Psoas muscle (tissue), 8 donors: ENCODE measurements around the gene PGBD5. TPM values are rescaled to one million over a fixed set of nuclear protein-coding genes. Genes with fewer than 3 reads are reported as not detected.

Source experiments
- ATAC-seq, 4 donors: fragments of 200-7000 bp; cut with Tn5 transposase; one replicate each; pipeline ENCODE4 v1.9.1; 2020; ENCODE audit warnings: moderate library complexity in 3 of 4, mild to moderate bottlenecking in 2 of 4
- DNase-seq, 2 donors: peaks; one replicate each; pipeline ENCODE4 v3.0.0-alpha.2; 2020
- H3K27ac ChIP-seq: fragments of 200-600 bp; one replicate; pipeline ENCODE4 v1.8.0; 2022
- H3K27me3 ChIP-seq, 3 donors: fragments of 200-600 bp in 1 of 3; one replicate each; pipeline versions ENCODE4 v1.6.1 to v1.8.0; 2013 to 2022; ENCODE audit warnings: low read length in 2 of 3, mild to moderate bottlenecking in 2 of 3, moderate library complexity in 1 of 3; ENCODE audit not compliant: insufficient read depth in 3 of 3
- H3K36me3 ChIP-seq, 2 donors: fragments of 200-600 bp in 1 of 2; one replicate each; pipeline versions ENCODE4 v1.6.1 to v1.8.0; 2013 to 2022; ENCODE audit warnings: low read depth in 1 of 2, mild to moderate bottlenecking in 1 of 2, moderate library complexity in 1 of 2; ENCODE audit not compliant: insufficient read depth in 1 of 2
- H3K4me1 ChIP-seq: fragments of 200-600 bp; one replicate; pipeline ENCODE4 v1.8.0; 2022
- H3K4me3 ChIP-seq: fragments of 200-600 bp; one replicate; pipeline ENCODE4 v1.8.0; 2022; ENCODE audit warnings: mild to moderate bottlenecking
- H3K9me3 ChIP-seq: fragments of 200-600 bp; one replicate; pipeline ENCODE4 v1.8.0; 2022
- WGBS, 3 donors: extraction: QIAGEN DNeasy Blood & Tissue Kit; methylation state at CpG; one replicate each; pipeline versions ENCODE4 v1.1.6 to v1.1.7; 2013; 5-methylcytosine and 5-hydroxymethylcytosine counted together
- intact Hi-C, 2 donors: fragments of 100-400 bp; cut with DNase I; formaldehyde crosslinking; loops; one replicate each; pipeline versions ENCODE4 v1.11.0 to v1.14.2; 2022
- polyA plus RNA-seq, 3 donors: library from polyadenylated mRNA; stranded (reverse); fragments of 200-250 nt; gene quantifications; one replicate each; pipeline ENCODE4 v1.2.3, GENCODE V29; 2013
- total RNA-seq, 4 donors: library from RNA; stranded (reverse); fragmentation: NEBNext Ultra II Directional in 2 of 4; extraction: Animal tissue kit (Norgen Biotek cat#: 25700) in 2 of 4; gene quantifications; one replicate each; pipeline versions ENCODE4 v1.2.1 to v1.2.4, GENCODE V29; 2021 to 2023
- TF ChIP-seq, protein P1 (sequence below): fragments of 200-600 bp; IDR thresholded peaks from one replicate; pipeline ENCODE4 v1.8.0; 2022; ENCODE audit warnings: antibody characterized with exemption
- donor health status: healthy with polysubstance abuse.
- donor health status: DM: no; HTN: no; CAD: no; lungs with moderate emphysema.
- donor health status: Bipolar disorder and iron deficiency.
- donor health status: healthy.
- donor health status: DM: yes; HTN: yes; CAD: no.
- donor health status: DM: no; HTN: no; CAD: no.
- donor health status: DM: no; HTN: no; CAD: no.
- donor health status: DM: yes; HTN: yes; CAD: no.

PGBD5 gene
- total and polyA plus RNA-seq, 7 donors = 2.1 to 9.8 (median 4.5) TPM

GRCh38 chr1:230301322-230301721 is 124.8 kb downstream of the PGBD5 start:
- Histone ChIP-seq H3K36me3 (no peaks in the 10 kb centered on the region), H3K4me1 (peaks cover 28% of the 10 kb centered on the region), H3K9me3 (no peaks in the 10 kb centered on the region), H3K4me3 (no peak overlapping the region), H3K27ac (no peak overlapping the region), H3K27me3 (no peaks in the 10 kb centered on the region)
- intact Hi-C loops = loop anchor here (10.0 kb wide), 2 partner anchors 317 to 417 kb away; no protein-coding TSS in a partner anchor
- ATAC-seq = no peak
- TF ChIP-seq, protein P1, sequence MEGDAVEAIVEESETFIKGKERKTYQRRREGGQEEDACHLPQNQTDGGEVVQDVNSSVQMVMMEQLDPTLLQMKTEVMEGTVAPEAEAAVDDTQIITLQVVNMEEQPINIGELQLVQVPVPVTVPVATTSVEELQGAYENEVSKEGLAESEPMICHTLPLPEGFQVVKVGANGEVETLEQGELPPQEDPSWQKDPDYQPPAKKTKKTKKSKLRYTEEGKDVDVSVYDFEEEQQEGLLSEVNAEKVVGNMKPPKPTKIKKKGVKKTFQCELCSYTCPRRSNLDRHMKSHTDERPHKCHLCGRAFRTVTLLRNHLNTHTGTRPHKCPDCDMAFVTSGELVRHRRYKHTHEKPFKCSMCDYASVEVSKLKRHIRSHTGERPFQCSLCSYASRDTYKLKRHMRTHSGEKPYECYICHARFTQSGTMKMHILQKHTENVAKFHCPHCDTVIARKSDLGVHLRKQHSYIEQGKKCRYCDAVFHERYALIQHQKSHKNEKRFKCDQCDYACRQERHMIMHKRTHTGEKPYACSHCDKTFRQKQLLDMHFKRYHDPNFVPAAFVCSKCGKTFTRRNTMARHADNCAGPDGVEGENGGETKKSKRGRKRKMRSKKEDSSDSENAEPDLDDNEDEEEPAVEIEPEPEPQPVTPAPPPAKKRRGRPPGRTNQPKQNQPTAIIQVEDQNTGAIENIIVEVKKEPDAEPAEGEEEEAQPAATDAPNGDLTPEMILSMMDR = no peak
- WGBS, 3 donors = 57 to 79% (median 74%) methylated on average over 8 of the region's 8 CpGs
- DNase-seq = peak in 1 of 2 donors; percentile 23

- ATAC-seq = no peak
- TF ChIP-seq, protein P1 = no peak
- H3K9me3 ChIP-seq = no peaks in the 10 kb centered on the region
- DNase-seq = peak in 1 of 2 donors; percentile 30
- H3K27me3 ChIP-seq = no peaks in the 10 kb centered on the region
- no peak overlapping the region for H3K4me3 ChIP-seq
- 85 to 87% (median 86%) methylated on average over 26 of the region's 26 CpGs for WGBS, 3 donors
- no peaks in the 10 kb centered on the region for H3K36me3 ChIP-seq
- H3K27ac ChIP-seq = no peak overlapping the region
- H3K4me1 ChIP-seq = peaks cover 24% of the 10 kb centered on the region
- intact Hi-C loops = loop anchor here (10.0 kb wide), 2 partner anchors 316 to 416 kb away; no protein-coding TSS in a partner anchor
Observed at GRCh38 chr1:230300322-230301301, 125.5 kb downstream of the PGBD5 start.

DNA sequence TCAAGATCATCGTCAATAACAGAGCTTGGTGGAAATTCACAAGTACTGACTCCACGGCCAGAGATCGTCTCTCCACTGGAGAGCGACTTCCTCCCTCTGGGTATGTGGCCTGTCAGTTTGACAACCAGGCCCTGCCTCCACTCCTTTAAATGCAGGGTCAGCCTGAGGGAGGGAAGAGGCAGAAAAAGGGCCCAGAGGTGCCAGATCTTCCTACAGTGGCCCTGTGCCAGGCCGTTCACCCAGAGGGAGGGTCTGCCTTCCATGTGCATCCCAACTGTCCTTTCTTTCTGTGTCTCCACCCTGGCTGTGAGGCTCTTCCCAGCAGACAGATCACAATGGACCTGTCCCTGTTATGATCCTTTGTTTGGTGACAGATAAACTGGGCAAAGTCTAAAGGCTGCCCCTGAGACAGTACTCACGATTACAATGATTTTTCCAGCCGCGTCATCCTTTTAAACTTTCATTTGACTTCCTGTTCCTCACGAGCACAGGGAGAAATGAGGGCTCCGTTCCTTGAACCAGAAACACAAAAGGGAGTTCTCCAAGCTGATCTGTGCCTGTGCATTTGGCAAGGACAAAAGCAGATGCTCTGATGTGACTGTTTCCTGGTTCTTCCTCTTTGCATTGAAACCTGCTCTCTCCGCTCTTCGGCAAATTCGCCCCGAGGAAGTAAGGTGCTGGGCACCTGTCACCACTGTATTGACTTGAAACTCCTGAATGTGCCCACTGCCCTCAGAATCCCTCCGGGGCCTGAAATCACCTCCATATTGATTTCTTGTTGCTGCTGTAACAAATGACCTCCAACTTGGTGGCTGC is 126.7 kb downstream of the PGBD5 start:
- peak in 1 of 2 donors; percentile 26 for DNase-seq
- TF ChIP-seq, protein P1 = no peak
- intact Hi-C loops = loop anchor here (10.0 kb wide), 2 partner anchors 315 to 415 kb away; no protein-coding TSS in a partner anchor
- WGBS, 3 donors = 69 to 76% (median 70%) methylated on average over 15 of the region's 15 CpGs
- Histone ChIP-seq H3K36me3 (no peaks in the 10 kb centered on the region), H3K4me1 (peaks cover 13% of the 10 kb centered on the region), H3K9me3 (no peaks in the 10 kb centered on the region), H3K27ac (no peak overlapping the region), H3K4me3 (no peak overlapping the region), H3K27me3 (no peaks in the 10 kb centered on the region)
- ATAC-seq = no peak

- no peak for DNase-seq
- no peak for ATAC-seq
- no peaks in the 10 kb centered on the region for H3K36me3 ChIP-seq
- no peak overlapping the region for H3K27ac ChIP-seq
- no peaks in the 10 kb centered on the region for H3K27me3 ChIP-seq
- no peaks in the 10 kb centered on the region for H3K4me1 ChIP-seq
- no peak overlapping the region for H3K4me3 ChIP-seq
- TF ChIP-seq, protein P1 = no peak
- no peaks in the 10 kb centered on the region for H3K9me3 ChIP-seq
- intact Hi-C loops = no loop called here
- 91 to 94% (median 92%) methylated on average over 3 of the region's 3 CpGs for WGBS, 3 donors
Observed at GRCh38 chr1:230295367-230295766, 130.8 kb downstream of the PGBD5 start.
